Nephron progenitor cell (in vitro differentiated cells): ENCODE results near the gene CCDC28B.

ENCODE experiments used
- DNase-seq: peaks from one replicate; pipeline ENCODE4 v3.0.0; 2021
- H3K27ac Mint-ChIP-seq: 2 replicates; pipeline ENCODE4 v1.8.0; 2021; ENCODE audit warnings: mild to moderate bottlenecking, moderate library complexity, mixed read lengths
- H3K27me3 Mint-ChIP-seq: 2 replicates; pipeline ENCODE4 v1.8.0; 2021; ENCODE audit warnings: mild to moderate bottlenecking, low read depth, mixed read lengths; ENCODE audit not compliant: poor library complexity
- H3K36me3 Mint-ChIP-seq: 2 replicates; pipeline ENCODE4 v1.8.0; 2021; ENCODE audit warnings: low read depth, mixed read lengths
- H3K4me1 Mint-ChIP-seq: 2 replicates; pipeline ENCODE4 v1.8.0; 2021; ENCODE audit warnings: mixed read lengths
- H3K4me3 Mint-ChIP-seq: 2 replicates; pipeline ENCODE4 v1.8.0; 2021; ENCODE audit warnings: mild to moderate bottlenecking, moderate library complexity, mixed read lengths
- H3K9me3 Mint-ChIP-seq: 2 replicates; pipeline ENCODE4 v1.8.0; 2021; ENCODE audit warnings: mild to moderate bottlenecking, moderate library complexity, mixed read lengths
- TF ChIP-seq, protein P1 (sequence below): fragments of 200-600 bp; sonication (generic); IDR thresholded peaks from 2 replicates; pipeline ENCODE4 v1.5.0; 2021; ENCODE audit warnings: antibody characterized with exemption

Gene CCDC28B

DNA sequence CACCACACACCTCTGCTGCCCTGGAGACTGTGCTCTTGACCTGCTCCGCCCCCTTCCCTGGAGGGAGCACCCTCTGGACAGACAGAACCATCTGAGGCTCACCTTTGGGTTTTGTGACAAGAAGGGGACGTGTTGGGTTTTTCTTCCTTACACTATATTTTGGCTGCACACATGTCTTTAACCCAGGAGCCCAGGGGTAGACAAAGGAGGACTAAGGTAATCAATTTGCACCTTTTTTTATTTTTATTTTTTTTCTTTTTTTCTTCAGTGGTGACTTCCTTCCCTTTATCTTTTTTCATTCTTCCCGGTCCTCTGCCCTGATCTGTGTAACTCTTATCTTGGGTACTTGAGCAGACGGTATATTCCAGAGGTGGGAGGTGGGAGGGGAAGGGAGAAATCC, 29.4 kb upstream of the CCDC28B start:
- Mint-ChIP-seq H3K4me1 (no peaks in the 10 kb centered on the region), H3K27me3 (no peaks in the 10 kb centered on the region), H3K4me3 (no peak overlapping the region), H3K27ac (peak overlapping the region; percentile 39), H3K36me3 (peaks cover 76% of the 10 kb centered on the region), H3K9me3 (no peaks in the 10 kb centered on the region)
- TF ChIP-seq, protein P1, sequence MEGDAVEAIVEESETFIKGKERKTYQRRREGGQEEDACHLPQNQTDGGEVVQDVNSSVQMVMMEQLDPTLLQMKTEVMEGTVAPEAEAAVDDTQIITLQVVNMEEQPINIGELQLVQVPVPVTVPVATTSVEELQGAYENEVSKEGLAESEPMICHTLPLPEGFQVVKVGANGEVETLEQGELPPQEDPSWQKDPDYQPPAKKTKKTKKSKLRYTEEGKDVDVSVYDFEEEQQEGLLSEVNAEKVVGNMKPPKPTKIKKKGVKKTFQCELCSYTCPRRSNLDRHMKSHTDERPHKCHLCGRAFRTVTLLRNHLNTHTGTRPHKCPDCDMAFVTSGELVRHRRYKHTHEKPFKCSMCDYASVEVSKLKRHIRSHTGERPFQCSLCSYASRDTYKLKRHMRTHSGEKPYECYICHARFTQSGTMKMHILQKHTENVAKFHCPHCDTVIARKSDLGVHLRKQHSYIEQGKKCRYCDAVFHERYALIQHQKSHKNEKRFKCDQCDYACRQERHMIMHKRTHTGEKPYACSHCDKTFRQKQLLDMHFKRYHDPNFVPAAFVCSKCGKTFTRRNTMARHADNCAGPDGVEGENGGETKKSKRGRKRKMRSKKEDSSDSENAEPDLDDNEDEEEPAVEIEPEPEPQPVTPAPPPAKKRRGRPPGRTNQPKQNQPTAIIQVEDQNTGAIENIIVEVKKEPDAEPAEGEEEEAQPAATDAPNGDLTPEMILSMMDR = no peak
- no peak for DNase-seq

DNA sequence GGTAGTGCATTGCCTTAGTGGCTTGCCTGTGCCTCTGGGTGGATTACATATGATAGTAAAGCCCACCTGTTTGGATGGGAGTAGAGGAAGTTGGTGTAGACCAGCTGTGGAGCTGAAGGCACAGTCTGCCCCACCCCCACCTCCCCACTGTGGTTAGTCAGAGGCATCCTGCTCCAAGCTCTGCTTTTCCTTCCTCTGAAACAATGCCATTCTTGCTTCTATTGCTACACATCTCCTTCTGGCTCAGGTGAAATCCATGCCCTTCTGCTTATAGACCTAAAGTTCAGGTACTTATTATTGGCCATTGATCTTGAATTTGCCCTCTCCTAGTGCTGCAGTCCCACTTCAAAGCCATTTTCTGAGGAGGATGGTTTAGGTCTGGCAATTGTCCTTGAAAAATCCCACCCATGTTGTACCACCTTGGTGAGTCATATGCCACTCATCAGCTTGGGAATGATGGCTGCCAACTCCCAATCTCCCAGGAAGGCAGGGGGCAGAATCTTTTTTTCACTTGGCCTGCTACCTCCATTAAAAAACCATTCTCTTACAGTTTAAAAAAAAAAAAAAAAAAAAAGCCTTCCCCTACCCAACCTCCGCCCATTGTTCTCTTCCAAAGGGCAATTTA, 27.7 kb upstream of the CCDC28B start:
- no peaks in the 10 kb centered on the region for H3K9me3 Mint-ChIP-seq
- H3K36me3 Mint-ChIP-seq = peaks cover 75% of the 10 kb centered on the region
- H3K27me3 Mint-ChIP-seq = no peaks in the 10 kb centered on the region
- H3K4me1 Mint-ChIP-seq = no peaks in the 10 kb centered on the region
- TF ChIP-seq, protein P1 = no peak
- peak overlapping the region; percentile 19 for H3K27ac Mint-ChIP-seq
- H3K4me3 Mint-ChIP-seq = no peak overlapping the region
- no peak for DNase-seq

DNA sequence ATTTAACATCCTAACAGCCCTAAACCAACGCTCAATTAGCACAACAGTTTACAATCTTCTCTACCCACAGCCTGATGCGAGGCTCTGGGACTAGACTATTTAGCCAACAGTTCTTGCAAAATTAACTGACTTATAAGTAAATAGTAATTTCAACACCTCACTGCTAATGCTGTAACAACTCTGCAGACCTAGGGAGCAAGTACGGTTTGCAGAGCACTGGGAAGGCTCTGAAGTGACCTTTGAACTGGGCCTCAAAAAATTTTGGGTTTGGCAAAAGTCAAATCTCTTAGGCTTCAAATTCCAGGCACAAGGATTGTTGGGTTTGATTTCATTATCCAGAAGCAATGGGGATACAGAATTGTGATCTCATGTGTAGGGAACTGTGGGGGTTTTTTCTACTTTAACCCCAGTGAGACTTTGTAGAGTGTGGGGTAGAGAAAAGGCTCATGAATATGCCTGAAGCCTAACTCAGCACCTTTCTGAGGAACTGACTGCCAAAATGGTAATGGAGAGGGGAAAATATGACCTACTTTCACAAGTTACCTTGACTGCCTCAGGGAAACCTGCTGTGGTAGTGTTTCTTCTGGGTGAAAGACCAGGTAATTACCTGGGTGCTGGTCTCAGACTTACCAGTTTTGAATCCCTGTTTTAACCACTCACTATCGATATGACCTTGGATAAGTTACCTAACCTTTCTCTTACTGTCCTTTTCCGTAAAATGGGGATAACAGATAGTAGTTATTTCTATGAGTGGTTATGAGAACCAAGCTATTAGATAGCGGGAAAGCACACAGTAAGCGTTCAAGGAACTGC, 21.8 kb upstream of the CCDC28B start:
- TF ChIP-seq, protein P1 = no peak
- no peak for DNase-seq
- peak overlapping the region; percentile 38 for H3K27ac Mint-ChIP-seq
- H3K4me1 Mint-ChIP-seq = peaks cover 26% of the 10 kb centered on the region
- no peaks in the 10 kb centered on the region for H3K27me3 Mint-ChIP-seq
- peak overlapping the region; percentile 94 for H3K4me3 Mint-ChIP-seq
- peaks cover 50% of the 10 kb centered on the region for H3K36me3 Mint-ChIP-seq
- H3K9me3 Mint-ChIP-seq = no peaks in the 10 kb centered on the region

DNA sequence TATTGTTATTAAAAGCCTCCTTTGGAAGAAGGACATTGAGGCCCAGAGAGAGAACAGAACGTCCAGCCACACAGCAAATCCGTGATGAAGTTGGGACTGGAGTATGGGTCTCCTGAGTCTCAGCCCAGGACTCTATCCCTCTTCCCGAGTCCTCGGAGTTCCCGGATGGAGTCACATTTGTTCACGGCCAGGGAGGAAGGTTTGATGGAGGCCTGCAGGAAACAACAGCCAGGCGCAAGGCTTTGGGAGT, 21.3 kb upstream of the CCDC28B start:
- peak overlapping the region; percentile 94 for H3K4me3 Mint-ChIP-seq

DNA sequence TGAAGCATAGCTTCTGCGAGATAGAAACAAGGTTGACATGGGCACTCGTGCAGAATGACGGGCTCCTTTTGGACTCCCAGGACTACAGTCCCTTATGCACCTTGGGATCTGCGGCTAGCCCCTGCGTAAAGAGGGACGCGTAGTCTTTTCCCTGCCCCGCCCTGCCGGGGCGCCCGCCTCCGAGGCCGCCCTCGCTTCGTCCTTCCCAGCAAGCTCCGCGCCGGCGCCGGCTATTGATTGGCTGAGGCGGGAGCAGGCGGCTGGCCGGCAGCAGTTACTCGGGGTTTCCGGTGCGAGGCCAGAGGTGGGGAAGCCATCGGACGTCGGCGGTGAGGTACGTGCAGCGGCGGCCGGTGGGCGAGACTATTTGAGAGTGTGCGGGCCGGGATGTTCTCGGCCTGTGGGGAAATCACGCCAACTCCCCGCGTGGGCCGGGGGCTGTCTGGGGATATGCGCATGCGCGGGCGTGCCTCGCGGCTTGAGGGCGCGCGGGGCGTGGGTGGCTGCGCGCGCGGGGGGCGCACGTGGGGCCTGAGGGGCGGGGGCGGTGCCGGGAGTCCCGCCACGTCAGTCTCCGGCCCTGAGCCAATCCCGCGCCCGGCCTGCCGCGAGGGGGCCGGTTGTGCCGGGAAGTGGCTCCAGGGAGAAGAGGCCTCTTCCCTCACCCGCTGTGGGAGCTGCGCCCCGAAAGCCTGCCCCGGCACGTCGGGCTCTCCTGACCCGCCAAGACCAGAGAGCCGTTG, 20.8 kb upstream of the CCDC28B start, which contains the start of gene TXLNA:
TSS of gene TXLNA (plus strand) at position 233 of the 743 bp plus-strand sequence. CDS start 671 bp downstream, outside the sequence.
- Mint-ChIP-seq H3K4me3 (peak within 1 kb of the TSS; percentile 94), H3K27ac (peak within 1 kb of the TSS; percentile 99), H3K36me3 (peaks cover 53% of the 10 kb centered on the region), H3K27me3 (no peaks in the 10 kb centered on the region), H3K4me1 (peaks cover 31% of the 10 kb centered on the region), H3K9me3 (no peaks in the 10 kb centered on the region)
- TF ChIP-seq, protein P1 = no peak
- peak; percentile 88 for DNase-seq

More for the DNA sequence above, 21.3 kb upstream of the CCDC28B start:
- H3K27ac Mint-ChIP-seq = peak overlapping the region; percentile 38
- TF ChIP-seq, protein P1 = no peak
- DNase-seq = no peak
- peaks cover 30% of the 10 kb centered on the region for H3K4me1 Mint-ChIP-seq
- H3K27me3 Mint-ChIP-seq = no peaks in the 10 kb centered on the region
- no peaks in the 10 kb centered on the region for H3K9me3 Mint-ChIP-seq
- peaks cover 53% of the 10 kb centered on the region for H3K36me3 Mint-ChIP-seq
